Hematopoietic multipotent progenitor cell treated with erythropoietin and hydrocortisone succinate and interleukin-3 and kit ligand, for 8 days (in vitro differentiated cells): ENCODE results near the gene HIVEP1.
"Not testable (repeated sequence)": the region's sequence is repeated elsewhere in the genome, so short reads cannot be mapped to it uniquely, and the experiment has no call there.

Source experiments
- DNase-seq: peaks from one replicate; pipeline ENCODE4 v3.0.0-alpha.2; 2015

Gene HIVEP1

GRCh38 chr6:12094689-12095088, 82.6 kb downstream of the HIVEP1 start:
- DNase-seq, result no peak

- no peak for DNase-seq
Measured at GRCh38 chr6:12096342-12096741, 84.2 kb downstream of the HIVEP1 start.

- DNase-seq, result no peak
Measured at GRCh38 chr6:12097791-12098190, 85.7 kb downstream of the HIVEP1 start.

- no peak for DNase-seq
Measured at GRCh38 chr6:12099623-12100338, 87.7 kb downstream of the HIVEP1 start.

GRCh38 chr6:12101048-12101447, 88.9 kb downstream of the HIVEP1 start:
- DNase-seq, result no peak

- peak; percentile 8 for DNase-seq
Measured at GRCh38 chr6:12101653-12102312, 89.7 kb downstream of the HIVEP1 start.

- DNase-seq, result peak; percentile 28
Measured at GRCh38 chr6:12102350-12102749, 90.2 kb downstream of the HIVEP1 start.

- DNase-seq, result peak; percentile 94
Measured at GRCh38 chr6:12103158-12103557, 91.0 kb downstream of the HIVEP1 start.

GRCh38 chr6:12105271-12105670, 93.2 kb downstream of the HIVEP1 start:
- no peak for DNase-seq

- not testable (repeated sequence) for DNase-seq
Measured at GRCh38 chr6:12108376-12108775, 96.3 kb downstream of the HIVEP1 start.

- no peak for DNase-seq
Measured at GRCh38 chr6:12110523-12111362, 98.6 kb downstream of the HIVEP1 start.

GRCh38 chr6:12111363-12111670, 99.2 kb downstream of the HIVEP1 start:
- DNase-seq, result no peak

GRCh38 chr6:12112540-12113189, 100.6 kb downstream of the HIVEP1 start:
- no peak for DNase-seq

GRCh38 chr6:12113190-12113577, 101.1 kb downstream of the HIVEP1 start:
- no peak for DNase-seq

GRCh38 chr6:12114055-12114503, 102.0 kb downstream of the HIVEP1 start:
- no peak for DNase-seq

- no peak for DNase-seq
Measured at GRCh38 chr6:12115001-12115400, 102.9 kb downstream of the HIVEP1 start.

GRCh38 chr6:12115492-12115891, 103.4 kb downstream of the HIVEP1 start:
- DNase-seq, result no peak

- DNase-seq, result no peak
Measured at GRCh38 chr6:12116264-12116800, 104.2 kb downstream of the HIVEP1 start.

- DNase-seq, result no peak
Measured at GRCh38 chr6:12116978-12117377, 104.9 kb downstream of the HIVEP1 start.

- DNase-seq, result no peak
Measured at GRCh38 chr6:12118607-12119006, 106.5 kb downstream of the HIVEP1 start.

GRCh38 chr6:12119085-12119588, 107.0 kb downstream of the HIVEP1 start:
- peak; percentile 70 for DNase-seq

- DNase-seq, result no peak
Measured at GRCh38 chr6:12125396-12125795, 113.3 kb downstream of the HIVEP1 start.

GRCh38 chr6:12126051-12126450, 113.9 kb downstream of the HIVEP1 start:
- DNase-seq, result no peak
